Activated CD8-positive, alpha-beta memory T cell treated with anti-CD3 and anti-CD28 coated beads, Interleukin-2, amount 50 U/mL, for 24 hours (primary cell): ENCODE measurements around the gene SCYL1.

Source experiments
- DNase-seq: peaks from one replicate; pipeline ENCODE4 v3.0.0-alpha.2; 2020; ENCODE audit errors: extremely low read depth

SCYL1 gene

GRCh38 chr11:65585396-65586246 lies 60.7 kb downstream of the SCYL1 start:
- DNase-seq, result no peak

GRCh38 chr11:65586247-65586630 lies 61.4 kb downstream of the SCYL1 start:
- DNase-seq, result no peak

GRCh38 chr11:65586676-65587075 lies 61.8 kb downstream of the SCYL1 start:
- no peak for DNase-seq
